NB4 (cell line): Measurements from ENCODE around the gene EXOC4.

ENCODE experiments used
- POLR2A ChIP-seq: IDR thresholded peaks from 2 replicates; pipeline ENCODE4 v1.6.1; 2011; ENCODE audit warnings: mild to moderate bottlenecking; ENCODE audit not compliant: insufficient read length; ENCODE audit errors: extremely low read depth
- TF ChIP-seq, protein P1 (sequence below): IDR thresholded peaks from one replicate; pipeline ENCODE4 v1.5.1; 2012; ENCODE audit warnings: low read depth, low read length

DNA sequence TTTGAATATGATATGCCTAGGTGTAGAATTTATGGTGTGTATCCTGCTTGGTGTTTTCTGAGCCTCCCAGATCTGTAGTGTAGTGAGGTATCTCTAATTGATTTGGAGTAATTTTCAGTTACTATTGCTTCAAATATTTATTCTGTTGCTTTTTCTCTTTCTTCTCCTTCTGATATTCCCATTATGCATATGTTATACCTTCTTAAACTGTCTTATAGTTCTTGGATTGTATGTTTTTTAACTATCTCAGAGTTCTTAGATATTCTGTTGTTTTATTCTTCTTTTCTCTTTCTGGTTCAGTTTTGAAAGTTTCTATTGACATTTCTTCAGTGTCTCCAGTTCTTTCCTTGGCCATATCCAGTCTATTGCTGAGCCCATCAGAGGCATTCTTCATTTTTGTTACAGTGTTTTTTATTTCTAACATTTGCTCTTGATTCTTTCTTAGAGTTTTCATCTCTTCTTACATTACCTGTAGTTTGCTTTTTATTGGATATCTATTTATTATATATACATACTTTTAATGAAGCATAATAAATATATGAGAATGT is 668.8 kb downstream of the EXOC4 start:
- TF ChIP-seq, protein P1, sequence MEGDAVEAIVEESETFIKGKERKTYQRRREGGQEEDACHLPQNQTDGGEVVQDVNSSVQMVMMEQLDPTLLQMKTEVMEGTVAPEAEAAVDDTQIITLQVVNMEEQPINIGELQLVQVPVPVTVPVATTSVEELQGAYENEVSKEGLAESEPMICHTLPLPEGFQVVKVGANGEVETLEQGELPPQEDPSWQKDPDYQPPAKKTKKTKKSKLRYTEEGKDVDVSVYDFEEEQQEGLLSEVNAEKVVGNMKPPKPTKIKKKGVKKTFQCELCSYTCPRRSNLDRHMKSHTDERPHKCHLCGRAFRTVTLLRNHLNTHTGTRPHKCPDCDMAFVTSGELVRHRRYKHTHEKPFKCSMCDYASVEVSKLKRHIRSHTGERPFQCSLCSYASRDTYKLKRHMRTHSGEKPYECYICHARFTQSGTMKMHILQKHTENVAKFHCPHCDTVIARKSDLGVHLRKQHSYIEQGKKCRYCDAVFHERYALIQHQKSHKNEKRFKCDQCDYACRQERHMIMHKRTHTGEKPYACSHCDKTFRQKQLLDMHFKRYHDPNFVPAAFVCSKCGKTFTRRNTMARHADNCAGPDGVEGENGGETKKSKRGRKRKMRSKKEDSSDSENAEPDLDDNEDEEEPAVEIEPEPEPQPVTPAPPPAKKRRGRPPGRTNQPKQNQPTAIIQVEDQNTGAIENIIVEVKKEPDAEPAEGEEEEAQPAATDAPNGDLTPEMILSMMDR: no peak
- no peak for TF ChIP-seq POLR2A
